Measurements from ENCODE around the gene SH3PXD2A.
"Not testable (repeated sequence)": the region's sequence is repeated elsewhere in the genome, so short reads cannot be mapped to it uniquely, and the experiment has no call there.

The SH3PXD2A gene

DNA sequence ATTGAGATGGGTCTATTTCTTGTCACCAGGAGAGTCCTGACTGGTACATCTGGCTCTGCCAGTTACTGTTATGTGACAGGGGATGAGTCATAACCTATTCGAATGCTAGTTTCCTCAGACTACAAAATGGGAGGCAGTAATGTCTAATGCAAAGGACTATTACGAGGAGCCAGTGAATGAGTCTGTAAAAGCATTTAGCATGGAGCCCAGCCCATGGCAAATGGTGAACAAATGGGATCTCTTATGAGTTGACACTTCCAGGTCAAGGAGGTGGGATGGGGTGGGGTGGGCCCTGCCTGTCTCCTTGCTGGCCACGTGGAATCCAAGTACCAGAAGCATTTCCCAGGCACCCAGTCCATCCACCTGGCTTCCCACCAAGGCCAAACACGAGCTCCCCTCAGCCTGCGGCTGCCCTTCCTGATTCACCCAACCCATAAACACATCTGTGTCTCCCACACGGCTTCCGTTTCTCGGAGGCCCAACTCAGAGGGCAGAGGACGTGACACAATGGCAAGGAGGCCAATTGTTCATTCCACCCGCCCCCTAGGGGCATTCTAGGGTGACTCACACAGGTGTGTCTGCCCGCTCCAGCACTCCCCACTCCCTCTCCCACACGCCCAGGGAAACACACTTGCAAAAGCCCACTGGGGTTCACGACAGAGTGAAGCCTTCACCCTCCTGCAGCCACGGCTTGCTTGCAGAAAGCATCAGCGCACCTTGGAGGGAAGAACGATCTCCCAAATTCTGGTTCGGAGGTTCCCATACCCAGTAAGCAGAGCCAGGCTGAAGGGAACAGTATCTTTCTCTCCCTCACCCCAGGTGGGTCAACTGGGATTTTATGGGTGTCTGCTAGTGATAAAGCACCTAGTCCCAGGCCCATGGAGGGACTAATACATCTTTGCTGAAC is 109.8 kb downstream of the SH3PXD2A start:
- DNase-seq (ENCODE audit: low spot score), result no peak

DNA sequence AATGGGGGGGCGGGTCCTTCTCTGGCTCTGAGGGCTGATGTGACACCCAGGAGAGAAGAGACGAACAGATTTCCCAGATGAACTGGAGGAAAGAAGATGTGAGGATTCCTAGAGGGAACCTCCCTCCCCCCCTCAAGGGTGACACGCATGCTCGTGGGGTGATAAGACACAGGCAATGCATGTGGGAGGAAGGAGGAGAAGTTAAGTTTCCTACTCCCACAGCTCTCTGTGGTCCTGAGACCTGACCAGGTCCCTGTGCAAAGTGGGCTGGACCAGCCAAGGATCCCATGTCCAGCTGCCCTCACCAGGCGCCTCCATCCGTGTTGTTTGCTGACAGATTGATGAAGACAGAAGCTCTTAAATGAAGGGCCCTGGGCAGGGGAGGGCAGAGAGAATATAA is 112.6 kb downstream of the SH3PXD2A start:
- DNase-seq (ENCODE audit: low spot score), result no peak

DNA sequence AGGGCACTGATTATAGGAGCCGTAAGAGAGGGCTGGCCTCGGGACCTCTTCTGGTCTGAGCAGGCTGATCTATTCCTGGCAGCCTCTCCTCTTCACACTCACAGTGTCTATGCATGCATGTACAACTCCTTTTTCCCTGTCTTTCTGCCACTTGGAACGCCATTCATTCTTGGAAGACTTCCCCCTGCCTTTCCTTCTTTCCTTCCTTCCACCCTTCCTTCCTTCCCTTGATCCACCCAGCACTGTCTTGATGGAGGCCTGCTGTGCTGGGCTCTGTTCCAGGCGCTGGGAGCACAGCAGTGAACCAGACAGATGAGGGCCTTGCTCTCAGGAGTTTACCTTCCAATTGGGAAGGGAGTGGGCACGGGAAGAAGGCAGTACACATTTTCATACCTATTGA is 114.8 kb downstream of the SH3PXD2A start:
- DNase-seq (ENCODE audit: low spot score), result no peak

DNA sequence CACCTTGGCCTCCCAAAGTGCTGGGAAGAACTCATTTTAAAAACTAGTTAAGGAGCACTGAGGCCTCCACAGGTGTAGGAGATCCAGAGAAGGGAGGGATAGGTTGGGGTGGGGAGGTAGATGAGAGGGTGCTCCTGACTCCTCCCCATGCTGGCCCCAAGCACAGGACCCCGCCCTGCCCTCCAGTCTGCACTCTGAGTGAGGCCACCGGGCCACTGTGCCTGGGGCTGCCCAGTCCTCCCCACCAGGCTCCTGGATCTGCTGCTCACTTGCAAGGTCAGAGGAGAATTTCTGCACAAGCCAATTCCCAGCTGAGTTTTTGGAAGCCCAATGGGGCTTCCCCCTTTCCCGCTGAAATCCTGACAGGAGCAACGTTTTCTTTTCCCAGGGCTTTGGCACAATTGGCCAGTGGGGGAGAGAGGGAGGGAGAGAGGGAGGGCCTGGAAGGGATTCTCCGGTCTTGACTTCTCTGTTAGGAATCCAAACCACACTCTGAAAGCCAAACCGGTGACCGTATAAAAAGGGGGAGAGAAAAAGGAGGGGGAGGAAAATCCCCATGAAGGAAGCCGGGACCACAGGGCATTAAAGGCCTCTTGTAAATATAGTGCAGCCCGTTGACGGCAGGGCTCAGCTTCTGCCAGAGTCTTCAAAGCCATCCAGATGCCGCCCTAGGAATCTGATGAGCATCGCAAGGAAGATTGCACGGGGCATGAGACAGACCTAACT is 116.2 kb downstream of the SH3PXD2A start:
- DNase-seq (ENCODE audit: low spot score), result no peak

DNA sequence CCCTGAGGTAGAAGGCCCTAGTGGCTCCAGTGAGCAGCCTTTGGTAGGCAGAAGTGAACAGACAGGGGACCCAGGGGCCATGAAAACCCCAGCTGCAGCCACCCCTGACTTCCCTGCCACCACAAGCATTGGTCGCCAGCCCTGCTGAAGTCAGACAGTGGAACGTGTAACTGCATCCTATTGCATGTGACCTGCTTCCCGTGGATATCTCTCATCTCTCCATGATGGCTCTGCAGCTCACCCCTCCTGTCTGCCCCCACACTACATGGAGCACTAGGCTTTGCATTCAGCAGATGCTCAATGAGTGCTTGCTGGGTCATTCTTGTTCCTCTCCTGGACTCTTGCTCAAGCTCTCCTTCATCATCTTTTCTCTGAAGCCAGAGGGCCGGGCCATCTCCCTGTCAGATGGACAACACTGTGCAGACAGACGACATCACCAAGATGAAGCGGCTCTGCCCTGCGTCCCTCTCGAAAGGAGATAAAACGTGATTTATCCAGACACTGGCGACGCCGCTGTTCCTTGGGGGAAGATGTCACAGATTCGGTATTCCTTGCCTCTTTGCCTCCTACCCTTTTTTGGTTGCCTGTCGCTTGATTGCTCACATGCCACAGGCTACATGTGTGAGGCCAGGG is 117.5 kb downstream of the SH3PXD2A start:
- no peak for DNase-seq (ENCODE audit: low spot score)

DNA sequence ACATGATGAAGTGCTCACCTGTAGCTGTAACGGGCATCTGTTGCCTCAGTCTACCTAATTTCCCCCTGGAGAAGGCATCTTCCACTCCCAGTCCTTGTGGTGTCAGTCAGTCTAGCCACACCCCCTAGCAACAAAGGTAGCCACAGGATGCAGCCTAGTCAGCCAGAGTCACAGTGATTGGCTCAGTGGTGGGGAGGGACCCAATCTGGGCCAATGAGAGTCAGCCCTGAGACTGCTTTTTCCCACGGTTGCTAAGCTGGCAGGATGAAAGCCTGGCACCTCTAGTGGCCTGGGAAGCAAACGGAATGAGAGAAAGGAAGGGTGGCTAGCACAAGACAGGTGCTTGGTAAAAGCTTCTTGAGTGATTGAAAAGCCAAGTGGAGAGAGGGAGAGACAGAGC is 118.6 kb downstream of the SH3PXD2A start:
- DNase-seq (ENCODE audit: low spot score), result no peak

DNA sequence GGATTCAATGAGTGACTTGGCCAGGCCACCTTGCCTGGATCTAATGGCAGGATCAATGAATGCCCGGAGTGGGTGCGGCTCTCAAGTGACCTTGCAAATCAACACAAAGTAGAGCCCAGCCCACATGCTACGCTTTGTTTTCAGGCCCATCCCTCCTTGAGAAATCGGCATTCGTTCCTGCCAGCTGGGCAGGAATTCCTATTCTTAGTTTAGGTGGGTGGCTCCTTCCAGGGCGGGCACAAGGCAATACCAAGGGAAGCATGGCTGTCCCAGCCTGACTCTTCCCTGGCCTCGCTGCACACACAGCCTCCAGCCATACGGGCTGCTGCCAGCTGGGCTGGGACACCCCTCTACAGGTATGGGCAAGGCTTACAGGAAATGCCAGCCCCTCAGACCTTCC is 119.3 kb downstream of the SH3PXD2A start:
- no peak for DNase-seq (ENCODE audit: low spot score)

DNA sequence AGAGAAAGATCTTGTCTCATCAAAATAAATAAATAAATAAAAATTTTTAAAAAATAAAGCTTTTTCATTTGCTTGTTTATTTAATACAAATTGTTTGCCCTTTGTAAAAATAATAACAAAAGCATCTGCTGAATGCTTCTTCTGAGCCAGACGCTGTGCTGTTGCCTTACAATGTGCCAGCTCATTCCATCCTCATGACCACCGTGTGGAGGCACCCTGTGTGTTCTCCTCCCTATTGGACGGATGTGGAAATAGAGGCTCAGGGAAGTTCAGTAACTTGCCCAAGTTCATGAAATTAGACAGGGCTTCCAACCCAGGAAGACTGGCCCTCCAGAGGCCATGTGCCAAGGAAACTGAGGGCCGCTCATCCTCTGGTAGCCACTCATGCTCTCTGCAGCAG is 120.6 kb downstream of the SH3PXD2A start:
- no peak for DNase-seq (ENCODE audit: low spot score)

DNA sequence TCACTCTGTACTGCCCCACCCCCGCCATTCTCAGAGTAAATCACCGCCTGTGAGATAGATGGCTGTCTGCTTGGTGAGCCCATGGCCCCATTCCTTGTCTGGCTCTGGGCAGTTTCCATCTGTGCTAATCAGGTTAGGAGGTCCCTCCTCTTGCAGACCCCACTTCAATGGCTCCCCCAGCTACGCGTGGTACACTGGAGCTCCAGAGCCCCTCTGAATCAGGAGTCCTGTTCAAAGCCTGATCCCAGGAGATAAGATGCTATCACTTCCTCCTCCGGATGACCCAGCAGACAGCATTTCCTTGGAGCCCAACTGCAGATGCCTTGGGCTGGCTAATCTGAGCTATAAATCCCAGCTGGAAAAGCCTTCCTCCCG is 122.3 kb downstream of the SH3PXD2A start:
- no peak for DNase-seq (ENCODE audit: low spot score)

DNA sequence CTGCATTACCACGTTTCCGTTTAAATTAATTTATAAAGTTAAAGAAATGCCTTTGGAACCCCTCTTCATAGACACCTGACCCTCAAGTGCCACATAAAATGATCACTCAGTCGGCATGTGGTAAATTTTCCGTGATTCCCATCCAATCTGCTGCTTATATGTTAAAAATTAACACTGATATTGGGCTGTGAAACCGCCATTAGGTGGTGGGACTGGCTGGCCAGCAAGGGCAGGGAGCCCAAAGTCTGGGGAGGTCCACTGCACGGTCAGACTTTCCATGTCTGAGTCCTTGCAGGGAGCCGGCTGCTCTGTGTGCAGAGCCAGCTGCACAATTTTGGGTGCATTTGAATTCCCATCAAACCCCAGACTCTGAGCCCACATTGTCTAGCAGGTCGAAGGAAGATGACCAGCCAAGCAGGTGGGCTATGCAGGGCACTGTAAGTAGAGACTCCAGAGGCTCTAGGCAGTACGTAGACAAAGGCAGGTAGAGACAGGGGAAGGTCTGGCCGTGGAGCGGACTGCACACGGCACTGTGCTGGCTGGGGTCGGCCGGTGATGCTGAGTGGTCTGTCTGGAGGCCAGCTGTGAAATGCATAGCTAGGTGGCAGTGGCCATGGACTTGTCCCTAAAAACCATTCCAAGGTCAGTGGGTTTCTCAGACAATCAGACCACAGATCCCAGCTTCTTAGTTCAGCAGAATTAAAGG is 122.9 kb downstream of the SH3PXD2A start:
- no peak for DNase-seq (ENCODE audit: low spot score)

DNA sequence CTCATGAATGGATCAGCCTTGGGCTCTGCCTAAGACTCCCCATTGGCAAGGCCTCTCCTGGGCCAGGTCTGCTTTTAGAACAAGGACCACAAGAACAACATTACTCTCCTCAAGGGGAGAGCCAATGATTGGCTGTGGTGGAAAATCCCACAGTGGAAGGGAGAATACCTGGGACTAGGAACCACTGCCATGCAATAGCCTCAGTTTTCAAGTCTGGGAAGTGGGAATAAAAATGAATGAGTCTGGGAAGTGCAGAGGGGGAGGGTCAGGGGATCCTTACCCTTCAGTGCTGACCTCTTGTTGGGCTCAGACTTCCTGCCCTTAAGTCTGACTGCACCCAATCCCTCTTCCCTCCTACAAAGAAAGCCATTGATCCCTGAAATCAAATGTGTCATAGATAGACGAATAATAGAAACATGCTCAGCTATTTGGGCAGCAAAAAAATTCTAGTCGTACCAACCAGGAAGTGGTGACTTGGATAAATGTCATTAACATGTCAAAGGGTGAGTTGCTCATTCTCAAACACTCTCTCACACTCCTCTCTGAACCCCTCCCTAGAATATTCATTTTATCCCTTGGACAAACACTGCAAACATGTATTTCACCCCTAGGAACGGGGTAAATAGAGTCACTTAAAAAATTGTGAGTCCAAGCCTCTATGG is 123.6 kb downstream of the SH3PXD2A start:
- DNase-seq (ENCODE audit: low spot score), result no peak

DNA sequence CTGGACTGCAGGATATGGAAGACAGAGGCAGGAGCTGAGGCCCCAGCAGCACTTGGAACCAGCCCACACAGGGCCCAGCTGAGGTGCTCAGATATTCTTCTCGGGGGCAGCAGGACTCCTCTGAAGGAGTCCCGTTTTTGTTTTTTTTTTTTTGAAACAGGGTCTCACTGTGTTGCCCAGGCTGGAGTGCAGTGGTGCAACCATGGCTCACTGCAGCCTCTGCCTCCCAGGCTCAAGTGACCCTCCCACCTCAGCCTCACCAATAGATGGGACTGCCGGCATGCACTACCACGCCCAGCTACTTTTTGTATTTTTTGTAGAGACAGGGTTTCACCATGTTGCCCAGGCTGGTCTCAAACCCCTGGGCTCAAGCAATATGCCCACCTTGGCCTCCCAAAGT is 124.3 kb downstream of the SH3PXD2A start:
- DNase-seq (ENCODE audit: low spot score), result not testable (repeated sequence)

DNA sequence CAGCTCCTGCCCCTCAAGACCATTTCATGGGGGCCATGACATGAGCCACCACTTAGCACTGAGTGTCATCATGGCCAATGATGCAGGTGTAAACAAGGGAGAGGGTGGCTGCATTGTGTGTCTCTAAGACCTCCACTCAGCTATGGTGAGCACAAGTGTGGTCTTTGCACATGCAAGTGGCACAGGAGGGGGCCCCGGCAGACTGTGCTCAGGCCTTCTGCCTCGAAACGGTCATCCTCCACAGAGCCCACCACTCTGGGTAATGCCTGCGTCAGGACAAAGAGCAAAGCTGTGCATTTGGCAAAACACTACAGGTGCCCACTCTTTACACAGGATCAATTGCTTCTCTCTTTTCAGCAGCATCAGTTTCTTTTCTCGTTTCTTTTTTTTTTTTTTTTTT is 125.5 kb downstream of the SH3PXD2A start:
- DNase-seq (ENCODE audit: low spot score), result no peak

DNA sequence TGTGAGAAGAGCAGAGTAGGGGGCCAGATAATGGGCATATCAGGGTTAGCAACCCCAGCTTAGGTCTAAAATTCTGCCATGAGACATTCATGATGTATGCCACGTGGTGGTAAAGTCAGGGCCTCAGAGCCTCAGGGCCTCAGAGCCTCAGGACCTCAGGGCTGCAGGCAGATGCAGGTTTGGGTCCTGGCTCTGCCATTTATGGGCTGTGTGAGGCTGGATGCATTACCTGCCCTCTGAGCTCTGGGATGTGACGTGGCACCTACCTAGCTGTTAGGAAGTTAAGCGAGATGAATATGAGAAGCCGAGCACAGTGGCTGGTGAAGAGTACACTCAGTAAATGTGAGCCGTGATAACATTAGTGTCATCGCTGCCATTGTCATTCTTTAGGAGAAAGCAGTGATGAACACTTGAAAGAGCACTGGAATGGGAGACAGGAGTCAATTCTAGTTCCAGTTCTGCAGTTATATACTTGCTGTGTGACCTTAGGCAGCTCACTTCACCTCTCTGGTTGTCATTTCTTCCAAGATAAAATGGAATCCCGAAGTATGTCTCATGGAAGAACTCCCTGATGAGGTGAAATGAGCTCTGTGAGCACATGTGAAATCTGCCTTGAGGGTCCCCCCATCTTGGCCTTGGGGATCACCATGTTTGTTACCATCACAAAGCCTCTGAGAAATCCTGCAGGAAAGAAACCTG is 127.2 kb downstream of the SH3PXD2A start:
- DNase-seq (ENCODE audit: low spot score), result no peak

DNA sequence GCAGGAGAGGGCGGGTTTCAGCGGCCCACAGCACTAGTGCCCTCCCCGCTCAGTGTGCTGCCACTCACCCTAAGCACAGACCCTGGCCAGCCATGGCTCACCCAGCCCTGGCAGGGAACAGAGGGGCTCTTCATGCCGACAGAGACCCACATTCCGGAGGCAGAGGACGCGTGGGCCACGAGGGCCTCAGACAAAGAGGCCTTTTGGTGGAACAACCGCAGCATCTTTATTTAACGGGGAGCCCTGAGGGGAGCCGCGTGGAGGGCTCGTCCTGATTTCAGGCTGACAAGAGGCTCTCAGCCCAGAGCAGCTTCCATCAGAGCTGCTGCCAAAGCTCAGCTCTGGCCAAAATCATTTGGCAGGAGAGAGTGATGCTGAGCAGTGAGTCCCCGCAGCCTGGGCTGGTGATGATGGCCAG is 127.8 kb downstream of the SH3PXD2A start:
- DNase-seq (ENCODE audit: low spot score), result peak; percentile 85

DNA sequence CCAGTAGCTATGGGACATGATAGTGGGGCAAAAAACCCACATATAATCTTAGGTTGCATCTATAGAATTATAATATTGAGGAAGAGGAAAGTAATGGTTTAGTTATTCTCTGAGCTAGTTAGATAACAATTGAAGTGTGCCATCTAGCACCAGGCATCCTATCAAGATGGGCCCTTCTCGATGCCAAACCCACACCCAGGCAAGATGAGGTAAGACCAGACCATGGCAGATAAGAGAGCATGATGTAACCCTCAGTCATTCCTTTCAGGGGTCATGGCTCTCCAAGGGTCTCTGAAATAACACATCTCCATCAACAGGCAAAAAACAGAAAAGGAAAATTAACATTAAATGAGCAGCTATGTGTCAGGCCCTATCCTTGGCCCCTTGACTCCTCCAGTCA is 128.7 kb downstream of the SH3PXD2A start:
- no peak for DNase-seq (ENCODE audit: low spot score)

DNA sequence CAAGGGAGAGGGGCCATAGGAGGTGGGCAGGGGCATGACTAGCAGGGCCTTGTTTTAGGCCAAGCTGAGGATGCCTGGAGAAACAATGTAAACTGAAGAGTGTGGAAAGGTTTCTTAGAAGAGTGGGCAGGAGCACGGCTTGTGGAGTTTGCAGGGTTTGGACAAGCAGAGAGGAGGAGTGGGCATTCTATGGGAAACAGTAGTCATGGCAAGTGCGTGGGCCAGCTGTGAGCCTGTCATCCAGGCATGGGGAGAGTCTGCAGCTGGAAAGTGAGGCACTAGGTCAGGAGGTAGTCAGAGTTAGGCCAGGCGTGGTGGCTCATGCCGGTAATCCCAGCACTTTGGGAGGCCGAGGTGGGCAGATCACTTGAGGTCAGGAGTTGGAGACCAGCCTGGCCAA is 130.1 kb downstream of the SH3PXD2A start:
- no peak for DNase-seq (ENCODE audit: low spot score)

DNA sequence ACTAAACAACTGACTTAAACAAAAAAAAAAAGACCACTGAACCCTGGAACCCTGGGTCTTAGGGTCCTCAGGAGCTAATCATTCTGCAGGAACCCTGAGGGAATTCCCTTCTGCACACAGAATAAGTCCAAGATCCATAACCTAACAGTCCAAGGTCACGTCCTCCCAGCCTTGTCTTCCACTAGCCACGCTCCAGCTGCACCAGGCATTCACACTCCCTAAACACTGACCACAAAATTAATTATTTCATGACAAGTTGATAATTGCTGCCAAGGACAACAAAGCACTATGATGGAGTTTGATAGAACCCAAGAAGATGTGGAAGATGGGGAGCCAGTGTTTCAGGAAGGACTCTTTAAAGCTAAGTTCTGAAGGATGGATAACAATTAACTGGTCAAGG is 130.6 kb downstream of the SH3PXD2A start:
- DNase-seq (ENCODE audit: low spot score), result no peak

DNA sequence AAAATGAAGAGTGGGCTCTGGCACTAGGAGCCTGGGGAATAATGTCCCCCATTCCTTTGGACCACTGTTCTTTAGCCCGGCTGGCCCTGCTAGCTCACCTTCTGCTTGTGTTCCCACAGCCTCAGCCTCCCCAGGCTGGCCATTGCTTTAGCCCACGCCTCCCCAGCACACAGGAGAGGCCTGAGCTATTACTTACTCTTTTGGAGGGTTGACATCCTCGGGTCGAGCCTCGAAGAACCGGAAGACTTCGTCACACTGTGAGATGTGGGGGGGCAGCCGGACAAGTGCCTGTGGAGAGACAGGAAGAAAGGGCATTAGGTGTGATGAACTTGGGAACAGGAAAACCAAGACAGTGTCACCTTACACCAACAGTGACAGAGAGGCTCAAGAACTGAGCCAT is 131.3 kb downstream of the SH3PXD2A start:
- DNase-seq (ENCODE audit: low spot score), result no peak

DNA sequence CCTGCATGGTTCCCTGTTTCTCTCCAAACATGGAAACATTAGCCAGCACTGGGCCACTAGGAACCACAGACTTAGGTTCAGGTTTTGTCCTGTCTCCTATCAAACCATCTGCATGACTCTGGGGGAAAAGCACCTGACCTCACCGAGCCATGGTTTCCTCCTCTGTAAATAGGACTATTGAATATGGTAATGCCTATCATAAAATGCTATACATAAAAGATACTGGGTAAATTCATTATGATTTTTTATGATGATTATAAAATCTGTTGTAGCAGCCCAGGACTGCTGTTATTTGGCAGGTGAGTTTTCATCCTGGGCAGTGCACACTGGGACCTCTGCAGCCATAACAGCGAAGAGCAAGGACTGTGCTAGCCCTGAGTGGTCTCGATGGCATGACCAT is 131.8 kb downstream of the SH3PXD2A start:
- DNase-seq (ENCODE audit: low spot score), result no peak

DNA sequence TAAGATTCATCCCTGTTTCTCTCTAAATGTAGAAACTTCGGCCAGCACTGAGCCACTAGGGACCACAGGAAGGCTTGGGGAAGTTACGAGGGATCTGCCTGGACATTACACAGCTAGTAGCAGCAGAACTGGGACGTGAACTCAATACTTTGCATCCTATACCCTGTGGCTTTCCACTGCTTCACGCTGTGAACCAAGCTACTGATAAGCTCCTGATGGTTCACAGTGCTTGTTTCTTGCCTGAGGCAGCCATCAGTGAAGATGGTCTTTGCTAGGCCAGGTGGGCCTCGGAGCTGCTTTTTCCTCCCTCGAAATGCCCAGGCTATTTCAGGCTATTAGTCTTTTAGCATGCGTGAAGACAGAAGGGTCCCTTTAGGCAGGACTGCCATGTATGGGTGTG is 132.7 kb downstream of the SH3PXD2A start:
- no peak for DNase-seq (ENCODE audit: low spot score)
